Gastrocnemius medialis (tissue), 4 donors: ENCODE data around the gene RAB26.

Source experiments
- CTCF ChIP-seq, 5 experiments: fragments of 450-650 bp in 3 of 5; fragments of 200-600 bp in 2 of 5; sonication (generic) in 2 of 5; IDR thresholded peaks in 4 of 5; conservative IDR thresholded peaks in 1 of 5; 1 replicate in 4 of 5; 2 replicates in 1 of 5; pipeline ENCODE4 v1.5.1; 2016 to 2019; ENCODE audit warnings: antibody characterized with exemption in 5 of 5, mild to moderate bottlenecking in 3 of 5, moderate library complexity in 3 of 5
- POLR2A ChIP-seq, 2 donors: fragments of 450-650 bp; IDR thresholded peaks; one replicate each; pipeline ENCODE4 v1.6.1; 2017; ENCODE audit warnings: antibody characterized with exemption in 2 of 2, mild to moderate bottlenecking in 2 of 2, moderate library complexity in 2 of 2

DNA sequence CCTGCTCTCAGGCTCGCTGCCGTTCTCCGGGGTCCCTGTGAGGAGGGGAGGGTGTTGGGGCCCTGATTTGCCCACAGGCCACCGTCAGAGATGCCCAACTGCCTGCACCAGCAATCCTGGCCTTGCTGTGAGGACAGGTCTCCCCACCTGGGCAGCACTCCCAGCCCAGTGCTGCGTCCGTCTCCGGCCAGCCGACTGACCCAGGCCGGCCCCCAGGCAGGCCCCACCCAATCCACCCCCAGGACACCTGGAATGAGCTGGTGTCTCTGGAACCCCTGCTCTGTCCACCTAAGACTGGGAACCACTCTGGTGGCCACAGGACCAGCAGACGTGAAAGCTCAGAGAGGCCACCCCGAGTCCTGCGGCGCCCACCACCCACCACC, 32.8 kb upstream of the RAB26 start:
- no peak for TF ChIP-seq CTCF (IDR thresholded peaks at IDR 0.05 in 4 of 5, conservative IDR thresholded peaks at IDR 0.05 in 1 of 5)
- TF ChIP-seq POLR2A (IDR thresholded peaks at IDR 0.05): no peak
